DMS114 treated with DMSO at 0.1 percent for 48 hours (cell line): ENCODE results near the gene YY1AP1.
"Not testable (repeated sequence)": the region's sequence is repeated elsewhere in the genome, so short reads cannot be mapped to it uniquely, and the experiment has no call there.

Experiments used
- DNase-seq: peaks from one replicate; lab custom pipeline; 2025; ENCODE audit not compliant: unreplicated experiment; lab: John Stamatoyannopoulos, UW

YY1AP1 gene

DNA sequence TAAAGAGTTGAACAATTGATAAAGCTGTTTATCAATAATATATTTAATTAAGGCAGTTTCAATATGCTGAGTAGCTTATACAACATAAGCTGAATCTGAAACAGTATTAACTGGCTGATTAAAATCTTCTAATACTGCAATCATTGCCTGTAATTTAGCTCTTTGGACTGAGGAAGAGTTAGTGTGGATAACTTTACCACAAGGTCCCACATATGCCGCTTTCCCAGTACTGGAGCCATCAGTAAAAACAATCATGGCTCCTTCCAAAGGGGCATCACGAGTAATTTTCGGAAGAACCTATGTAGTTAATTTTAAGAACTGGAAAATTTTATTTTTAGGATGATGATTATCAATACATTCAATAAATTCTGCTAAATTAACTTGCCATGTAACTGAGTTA lies 7.0 kb upstream of the YY1AP1 start:
- DNase-seq: no peak

DNA sequence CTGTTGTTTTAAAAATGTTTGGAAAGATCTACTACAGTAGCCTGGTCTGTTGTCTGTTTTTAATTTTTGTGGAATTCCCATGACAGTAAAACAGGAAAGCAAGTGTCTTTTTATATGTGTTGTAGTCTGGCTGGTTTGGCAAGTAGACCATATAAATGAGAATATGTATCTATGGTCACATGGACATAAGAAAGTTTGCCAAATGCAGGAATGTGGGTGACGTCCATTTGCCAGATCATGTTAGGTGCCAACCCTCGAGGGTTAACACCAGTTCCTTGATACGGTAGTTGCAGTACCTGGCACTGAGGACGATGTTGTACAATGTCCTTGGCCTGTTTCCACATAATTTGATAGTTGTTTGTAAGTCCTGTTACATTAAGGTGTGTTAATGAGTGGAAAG lies 6.5 kb upstream of the YY1AP1 start:
- no peak for DNase-seq

DNA sequence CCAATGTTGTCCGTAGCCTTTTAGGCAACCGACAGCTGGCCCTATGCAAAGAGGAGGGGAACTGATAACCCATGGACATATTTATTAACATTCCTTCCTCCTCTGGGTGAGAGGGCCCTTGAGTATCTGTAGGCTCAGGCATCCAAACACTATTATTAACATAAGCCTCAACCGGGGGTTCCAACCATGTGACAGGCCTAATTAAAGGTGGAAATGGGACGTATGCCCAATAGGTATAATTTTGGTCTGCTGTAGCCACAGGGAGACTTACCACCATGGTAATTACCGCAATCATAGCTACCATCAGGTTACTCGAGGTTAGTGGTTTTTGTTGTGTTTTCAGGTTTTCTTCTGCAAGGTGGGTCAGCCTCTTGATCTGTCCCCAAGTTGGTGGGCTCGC lies 5.6 kb upstream of the YY1AP1 start:
- DNase-seq: no peak

DNA sequence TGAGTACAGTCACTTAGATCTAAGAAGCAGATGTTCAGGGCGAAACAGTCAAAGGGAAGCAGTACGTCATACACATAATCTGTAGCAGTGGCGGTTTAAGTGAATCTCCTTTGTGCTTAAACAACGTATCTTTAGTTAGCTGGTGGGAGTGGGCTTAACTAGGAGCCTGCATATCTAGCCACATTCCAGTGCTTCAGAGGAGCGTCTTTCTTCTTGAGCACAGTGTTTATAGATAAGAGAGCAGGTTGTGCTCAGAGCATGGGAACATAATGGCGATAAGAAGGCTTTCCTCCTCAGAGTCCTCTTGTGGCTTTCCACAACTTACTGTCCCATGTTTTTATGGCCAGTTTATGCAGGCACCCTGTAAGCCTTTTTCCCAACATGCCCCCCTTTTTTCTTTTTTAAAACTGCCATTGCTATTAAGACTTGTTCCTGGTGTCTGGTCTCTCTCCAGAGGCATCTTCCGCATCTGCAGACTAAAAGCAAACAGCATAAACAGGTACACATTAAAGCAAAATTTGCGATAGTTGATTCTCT lies 3.5 kb upstream of the YY1AP1 start:
- no peak for DNase-seq

DNA sequence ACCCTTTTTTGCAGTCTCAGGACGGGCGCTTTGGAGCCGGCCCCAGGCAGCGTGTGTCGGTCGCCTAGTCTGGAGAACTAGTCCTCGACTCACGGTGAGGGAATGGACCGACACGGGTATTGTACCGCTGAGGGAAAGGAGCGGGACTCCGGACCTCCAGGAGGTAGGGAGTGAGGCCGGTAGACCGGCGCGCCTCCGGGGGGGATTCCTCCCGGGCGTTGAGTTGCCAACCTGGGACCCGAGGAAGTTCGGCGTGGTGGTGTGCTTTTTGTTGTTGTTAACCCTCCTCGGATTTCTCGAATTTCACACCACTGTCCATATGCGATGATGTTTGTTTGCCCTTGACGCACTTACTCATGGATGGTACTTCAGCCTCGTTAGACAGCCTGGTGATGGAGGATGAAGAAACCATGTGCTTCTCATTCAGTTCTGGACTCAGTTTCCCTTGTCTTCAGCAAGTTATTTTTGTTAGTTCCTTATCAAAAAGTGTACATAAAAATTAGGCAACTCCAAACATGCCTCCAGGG lies 570 bp upstream of the YY1AP1 start, which contains the start of gene DAP3:
Gene DAP3, plus strand, starts transcription at position 11 of the 527 bp plus-strand sequence. CDS start 20,689 bp downstream, outside the sequence.
- not testable (repeated sequence) for DNase-seq

DNA sequence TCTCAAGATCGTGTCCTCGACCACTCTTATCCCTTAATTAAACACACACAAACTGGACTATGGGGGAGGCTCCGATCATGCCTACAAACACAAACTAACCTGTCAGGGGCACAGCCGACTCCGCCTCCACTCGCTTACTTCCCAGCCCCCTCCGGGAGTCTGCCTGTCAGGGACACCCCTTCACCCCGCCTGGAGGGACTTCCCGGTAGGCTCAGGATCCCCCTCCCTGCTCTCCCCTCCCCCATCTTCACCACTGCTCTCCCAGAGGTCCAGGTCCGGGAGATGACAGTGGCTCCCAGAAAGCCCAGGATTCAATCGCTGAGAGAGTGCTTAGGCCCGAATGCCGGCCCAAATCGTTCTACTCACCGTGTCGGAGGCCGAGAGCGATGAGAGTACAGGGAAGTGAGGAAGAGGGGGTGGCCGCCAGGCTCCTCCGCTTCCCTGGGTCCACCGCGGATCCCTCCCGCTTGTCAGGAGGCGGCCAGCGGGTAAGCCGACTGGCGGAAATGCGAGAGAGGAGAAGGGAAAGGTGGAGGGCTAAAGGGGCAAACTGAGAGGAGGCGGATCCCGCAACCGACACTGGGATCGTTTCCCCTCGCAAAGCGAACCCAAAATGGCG lies 760 bp downstream of the YY1AP1 start:
- DNase-seq: not testable (repeated sequence)

DNA sequence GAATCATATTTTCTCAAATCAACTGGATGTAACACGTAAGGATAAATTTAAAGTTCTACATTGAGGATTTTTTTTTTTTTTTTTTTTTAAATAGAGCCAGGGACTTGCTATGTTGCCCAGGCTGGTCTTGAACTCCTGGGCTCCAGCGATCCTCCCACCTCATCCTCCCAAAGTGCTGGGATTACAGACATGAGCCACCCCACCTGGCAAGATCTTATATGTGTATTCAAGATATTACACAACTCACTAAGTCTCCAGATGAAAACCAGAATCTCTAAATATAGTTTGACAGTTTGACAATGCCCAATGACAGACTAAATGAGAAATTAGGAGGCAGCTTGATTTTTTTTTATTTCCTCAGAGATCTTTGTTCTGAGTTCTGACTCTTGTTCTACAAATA lies 6.8 kb downstream of the YY1AP1 start:
- DNase-seq: no peak

DNA sequence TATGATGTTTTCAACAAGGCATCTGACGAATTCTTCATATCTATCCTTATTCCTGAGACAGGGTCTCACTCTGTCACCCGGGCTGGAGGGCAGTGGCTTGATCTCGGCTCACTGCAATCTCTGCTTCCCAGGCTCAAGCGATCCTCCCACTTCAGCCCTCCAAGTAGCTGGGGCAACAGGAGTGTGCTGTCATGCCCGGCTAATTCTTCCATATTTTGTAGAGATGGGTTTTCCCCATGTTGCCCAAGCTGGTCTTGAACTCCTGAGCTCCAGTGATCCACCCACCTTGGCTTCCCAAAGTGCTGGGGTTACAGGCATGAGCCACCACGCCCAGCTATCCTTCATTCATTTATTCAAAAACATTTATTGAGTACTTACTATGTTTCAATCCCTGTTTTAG lies 8.0 kb downstream of the YY1AP1 start:
- no peak for DNase-seq

DNA sequence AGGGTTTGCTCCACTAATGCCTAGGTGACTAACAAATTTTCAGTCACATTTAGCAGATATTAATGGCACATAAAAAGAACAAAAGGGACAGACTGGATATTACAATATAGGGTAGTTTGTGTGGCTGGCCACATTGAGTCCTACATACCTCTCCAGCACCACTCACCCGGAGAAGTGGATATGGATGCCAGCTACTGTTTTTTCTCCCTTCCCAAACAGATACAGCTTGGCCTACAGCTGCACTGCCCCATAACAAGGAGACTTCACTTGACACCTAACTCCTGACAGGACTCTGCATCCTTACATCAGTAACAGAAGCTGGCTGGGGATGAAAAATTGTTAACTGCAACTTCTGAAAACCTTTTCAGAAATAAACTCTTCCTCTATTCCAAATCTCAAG lies 9.6 kb downstream of the YY1AP1 start:
- not testable (repeated sequence) for DNase-seq

DNA sequence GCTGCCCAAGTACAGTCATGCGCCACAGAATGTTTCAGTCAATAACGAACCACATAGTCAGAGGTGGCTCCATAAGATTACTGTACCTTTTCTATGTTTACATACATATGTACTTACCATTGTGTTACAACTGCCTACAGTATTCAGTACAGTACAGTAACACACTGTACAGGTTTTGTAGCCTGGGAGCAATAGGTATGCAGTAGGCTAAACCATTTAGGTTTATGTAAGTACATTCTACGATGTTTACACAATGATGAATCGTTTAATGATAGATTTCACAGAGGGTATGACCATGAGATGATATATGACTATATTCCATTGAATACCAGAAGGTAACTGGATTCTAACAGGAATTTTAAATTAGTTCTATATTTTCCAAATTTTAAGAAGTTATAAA lies 10.5 kb downstream of the YY1AP1 start:
- DNase-seq: no peak

DNA sequence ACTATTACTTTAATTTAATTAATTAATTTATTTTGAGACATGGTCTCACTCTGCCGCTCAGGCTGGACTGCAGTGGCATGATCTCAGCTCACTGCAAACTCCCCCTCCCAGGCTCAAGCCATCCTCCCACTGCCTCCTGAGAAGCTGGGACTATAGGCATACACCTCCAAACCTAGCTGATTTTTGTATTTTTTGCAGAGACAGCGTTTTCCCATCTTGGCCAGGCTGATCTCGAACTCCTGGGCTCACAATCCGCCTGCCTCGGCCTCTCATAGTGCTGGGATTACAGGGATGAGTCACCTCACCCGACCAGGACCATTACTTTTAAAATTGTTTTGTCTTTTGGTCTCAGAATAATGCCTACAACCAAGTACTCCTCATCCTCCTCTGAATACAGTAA lies 15.6 kb downstream of the YY1AP1 start:
- DNase-seq: no peak

DNA sequence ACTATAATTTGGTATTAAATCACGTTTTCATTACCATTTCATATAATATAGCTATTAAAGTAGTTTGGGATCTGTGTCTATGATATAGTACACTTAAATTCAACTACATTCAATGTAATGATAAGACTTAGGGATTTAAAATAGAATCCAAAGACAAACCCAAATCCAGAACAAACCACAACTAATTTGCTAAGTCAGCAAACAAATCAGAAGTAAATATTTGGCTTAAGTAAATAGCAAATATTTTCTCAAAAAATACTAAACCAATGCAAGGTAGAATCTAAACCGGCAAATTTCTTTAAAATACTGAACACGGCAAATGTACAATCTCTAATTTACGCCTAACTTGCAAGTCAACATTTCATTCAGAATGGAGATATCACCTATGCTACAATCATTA lies 16.8 kb downstream of the YY1AP1 start:
- no peak for DNase-seq

DNA sequence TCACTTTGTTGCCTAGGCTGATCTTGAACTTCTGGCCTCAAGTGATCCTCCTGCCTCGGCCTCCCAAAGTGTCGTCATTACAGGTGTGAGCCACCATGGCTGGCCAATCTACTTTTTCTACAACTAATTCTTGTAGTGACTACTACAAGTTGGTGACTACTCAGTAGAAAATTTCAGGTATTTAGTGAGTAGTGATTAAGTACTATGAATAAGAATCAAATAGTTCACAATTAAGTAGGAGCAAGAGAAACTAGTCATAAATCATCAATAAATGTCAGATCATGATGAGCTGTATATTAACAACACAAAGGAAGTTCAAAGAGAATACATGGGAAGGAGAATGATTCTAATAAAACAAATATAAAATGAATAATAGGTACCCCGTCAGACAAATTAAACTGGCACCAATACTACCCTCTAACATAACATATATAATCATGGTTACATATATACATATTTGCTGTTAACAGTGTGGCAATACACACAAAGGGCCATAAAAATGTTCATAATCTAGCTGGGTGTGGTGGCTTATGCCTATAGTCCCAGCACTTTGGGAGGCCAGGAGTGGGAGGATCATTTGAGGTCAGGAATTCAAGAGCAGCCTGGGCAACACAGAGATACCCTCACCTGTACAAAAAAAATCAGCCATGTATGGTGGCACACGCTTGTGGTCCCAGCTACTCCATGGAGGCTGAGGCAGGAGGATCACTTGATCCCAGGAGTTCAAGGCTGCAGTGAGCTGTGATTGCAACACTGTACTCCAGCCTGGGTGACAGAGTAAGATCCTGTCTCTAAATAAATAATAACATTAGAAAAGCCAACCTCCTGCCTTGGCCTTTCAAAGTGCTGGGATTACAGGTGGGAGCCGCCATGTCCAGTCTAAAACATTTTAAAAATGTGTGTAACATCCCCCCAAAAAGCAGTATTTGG lies 19.1 kb downstream of the YY1AP1 start:
- DNase-seq: no peak

DNA sequence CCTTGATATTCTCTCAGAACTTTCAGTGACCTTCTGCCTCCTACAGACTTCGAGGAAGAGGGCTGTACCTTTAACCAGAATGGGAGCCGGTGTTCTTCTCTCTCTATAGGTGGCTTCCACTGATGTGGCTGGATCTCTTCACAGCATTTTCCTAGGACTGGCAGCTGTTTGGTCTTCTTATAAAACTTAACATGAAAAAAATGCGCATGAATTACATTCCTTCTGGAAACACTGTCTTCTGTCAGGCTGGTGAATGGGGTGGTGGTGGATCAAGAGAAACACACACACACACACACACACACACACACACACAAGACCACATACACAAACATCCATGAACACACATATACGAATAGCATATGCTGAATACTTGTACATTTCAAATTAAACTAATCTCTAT lies 27.3 kb downstream of the YY1AP1 start:
- not testable (repeated sequence) for DNase-seq

DNA sequence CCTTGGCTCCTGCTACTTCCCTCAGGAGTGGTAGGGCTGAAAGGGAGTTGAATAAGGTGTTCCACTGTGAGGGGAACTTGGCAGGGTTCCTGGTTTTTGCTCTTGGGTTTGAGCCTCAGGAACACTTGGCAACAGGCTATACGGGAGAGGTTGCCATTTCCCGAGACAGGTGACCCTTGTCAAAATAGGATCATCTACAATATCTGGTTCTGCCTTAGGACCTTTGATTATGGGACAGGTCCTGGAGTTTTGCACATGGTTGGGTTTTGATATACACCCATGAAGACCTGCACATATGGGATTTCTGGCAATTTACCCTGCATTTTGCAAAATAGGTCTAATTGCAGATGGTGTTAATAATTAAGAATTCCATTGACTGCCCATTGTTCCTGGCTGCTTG lies 31.1 kb downstream of the YY1AP1 start:
- no peak for DNase-seq

DNA sequence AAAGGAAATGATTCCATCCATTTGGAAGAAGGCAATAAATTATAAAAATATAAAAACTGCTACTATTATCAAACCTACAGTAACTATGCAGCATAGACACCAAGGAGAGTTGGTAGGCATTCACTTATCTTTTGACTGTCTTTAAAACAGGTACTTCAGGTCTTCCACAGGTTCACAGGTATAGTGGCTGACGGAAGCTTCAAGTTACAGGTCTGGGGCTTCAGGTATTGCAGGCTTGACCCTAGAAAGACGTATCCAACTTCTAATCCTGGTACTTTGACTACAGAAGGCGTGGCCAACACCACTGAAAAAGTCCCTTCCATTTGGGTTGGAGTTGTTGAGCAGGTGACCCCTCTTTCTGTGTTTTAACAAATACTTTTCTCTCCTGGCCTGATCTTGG lies 35.6 kb downstream of the YY1AP1 start:
- no peak for DNase-seq

DNA sequence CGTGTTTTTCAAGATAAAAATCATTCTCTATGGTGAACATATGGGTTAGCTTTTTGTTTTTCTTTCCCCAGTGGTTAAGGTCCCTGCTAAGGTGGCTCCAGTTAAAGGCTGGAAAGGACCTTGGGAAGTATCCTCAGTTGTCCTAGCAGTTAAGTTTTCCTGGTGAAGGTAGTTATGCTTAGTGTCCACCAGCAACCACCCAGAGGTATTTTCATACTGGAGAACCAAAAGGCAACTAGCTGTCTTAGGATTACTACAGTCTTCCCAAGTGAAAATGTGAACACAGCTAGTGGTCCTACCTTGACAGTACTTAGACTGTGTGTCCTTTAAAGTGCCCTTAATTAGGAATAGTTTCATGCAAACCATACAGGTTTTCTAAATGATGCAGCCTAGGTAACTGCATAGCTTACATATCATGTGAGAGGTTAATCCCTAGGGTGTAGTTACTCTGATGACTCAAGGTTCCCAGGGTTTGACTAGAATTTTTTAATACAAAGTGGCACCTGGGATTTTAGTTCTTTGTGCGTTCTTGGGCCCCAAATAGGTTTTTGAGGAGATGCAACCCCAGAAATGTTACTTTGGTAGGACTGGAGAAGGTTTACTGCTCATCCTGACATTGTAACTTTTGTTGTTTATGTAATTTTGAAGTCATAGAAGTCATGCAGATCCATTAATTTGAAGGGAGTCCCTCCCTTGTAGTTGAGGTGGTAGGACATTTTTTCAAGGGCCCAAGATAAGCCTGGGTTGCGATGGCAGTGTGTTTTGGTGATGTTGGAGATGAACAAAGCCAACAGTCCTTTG lies 36.5 kb downstream of the YY1AP1 start:
- no peak for DNase-seq

DNA sequence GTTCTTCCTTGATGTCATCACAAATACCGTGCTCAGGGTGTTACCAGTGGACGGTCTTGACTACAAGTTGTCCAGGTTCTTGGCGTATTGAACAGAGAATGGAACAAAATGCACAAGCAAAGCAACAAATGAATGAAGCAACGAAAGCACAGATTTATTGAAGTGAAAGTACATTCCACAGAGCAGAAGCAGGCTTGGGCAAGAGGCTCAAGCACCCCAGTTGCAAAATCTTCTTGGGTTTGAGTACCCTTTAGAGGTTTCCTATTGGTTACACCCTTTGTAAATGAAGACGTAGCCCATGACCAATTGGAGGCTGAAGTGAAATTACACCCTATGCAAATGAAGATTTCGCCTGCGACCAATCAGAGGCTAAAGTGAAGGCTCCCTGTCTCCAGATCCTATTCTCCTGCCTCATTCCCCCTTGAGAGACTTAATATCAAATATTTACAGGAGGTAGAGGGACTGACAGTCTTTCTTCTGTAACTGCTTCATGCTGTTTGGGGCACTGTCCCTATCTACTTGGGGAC lies 38.3 kb downstream of the YY1AP1 start:
- DNase-seq: no peak

DNA sequence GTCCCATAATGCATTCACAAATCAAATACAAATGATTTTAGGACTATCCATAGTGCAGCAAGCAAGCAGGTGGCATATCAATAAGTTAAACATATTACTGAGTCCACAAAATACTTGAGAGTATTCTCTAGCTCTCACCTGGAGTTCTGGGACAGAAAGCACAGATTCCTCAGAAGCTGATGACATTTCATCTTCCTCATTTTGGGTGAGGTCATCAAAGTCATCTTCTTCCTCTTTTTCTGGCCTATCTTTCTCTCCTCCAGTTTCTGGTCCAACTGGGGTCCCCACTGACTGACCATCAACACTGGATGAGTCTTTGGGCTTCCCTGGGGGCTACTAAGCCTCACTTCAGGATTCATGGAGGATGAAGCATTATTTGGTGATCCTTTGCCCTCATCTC lies 38.9 kb downstream of the YY1AP1 start:
- DNase-seq: no peak

DNA sequence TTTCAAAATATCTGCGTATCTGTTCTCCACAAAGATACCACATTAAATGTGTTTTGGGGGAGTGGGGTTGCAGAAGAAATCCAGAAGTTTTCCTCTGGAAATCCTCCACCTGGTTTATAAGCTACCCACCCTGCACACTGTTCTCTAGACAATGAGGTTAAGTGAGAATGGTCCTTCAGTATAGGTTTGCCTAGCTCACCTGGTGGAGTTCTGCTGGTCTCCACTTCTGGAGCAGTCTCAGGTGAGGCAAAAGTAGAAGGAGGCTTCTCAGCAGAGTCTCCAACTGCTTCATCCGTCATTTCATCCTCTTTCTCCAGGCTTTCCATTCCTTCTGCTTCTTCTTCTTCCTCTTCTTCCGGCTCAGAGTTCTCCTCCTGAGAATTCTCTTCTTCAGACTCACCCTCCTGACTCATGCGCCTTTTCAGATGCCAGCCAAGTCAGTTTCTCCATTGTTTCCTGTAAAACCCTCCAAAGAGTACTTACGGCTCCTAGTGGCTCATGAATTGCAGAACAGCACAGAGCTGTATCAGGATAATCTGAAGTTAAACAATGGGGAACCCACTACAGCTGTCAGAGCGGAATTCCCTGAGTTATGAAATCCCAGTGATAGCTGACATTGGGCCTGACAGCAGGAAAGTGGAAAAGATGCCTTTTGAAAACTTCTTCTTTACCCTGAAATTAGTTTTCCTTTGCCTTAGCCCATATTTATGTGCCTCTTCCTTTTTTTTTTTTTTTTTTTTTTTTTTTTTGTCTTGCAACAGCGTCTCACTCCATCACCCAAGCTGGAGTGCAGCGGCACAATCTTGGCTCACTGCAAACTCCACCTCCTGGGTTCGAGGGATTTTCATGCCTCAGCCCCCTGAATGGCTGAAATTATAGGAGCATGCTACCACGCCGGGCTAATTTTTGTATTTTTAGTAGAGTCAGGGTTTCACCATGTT lies 40.1 kb downstream of the YY1AP1 start:
- peak; percentile 54 for DNase-seq
